GM23338 (cell line): ENCODE data around the gene ATN1. TPM values are rescaled to one million over a fixed set of nuclear protein-coding genes. Genes with fewer than 3 reads are reported as not detected.

Experiments used
- ATAC-seq: fragments of 200-7000 bp; cut with Tn5 transposase; 3 replicates; pipeline ENCODE4 v1.9.1; 2020
- DNase-seq: peaks from one replicate; pipeline ENCODE4 v3.0.0-alpha.2; 2015; ENCODE audit warnings: low spot score
- H2AFZ ChIP-seq: fragments of 200-600 bp; sonication (generic); 2 replicates; pipeline ENCODE4 v1.8.0; 2016; ENCODE audit warnings: antibody characterized with exemption, mild to moderate bottlenecking, moderate library complexity
- H3F3A ChIP-seq: fragments of 200-600 bp; sonication (generic); replicated peaks from 2 replicates; pipeline ENCODE4 v1.8.0; 2017; ENCODE audit warnings: antibody characterized with exemption, mixed run types, low read depth
- H3K27ac ChIP-seq: fragments of 200-600 bp; sonication (generic); 2 replicates; pipeline ENCODE4 v1.6.1; 2016; ENCODE audit warnings: low read depth
- H3K27me3 ChIP-seq: fragments of 200-600 bp; sonication (generic); 2 replicates; pipeline ENCODE4 v1.8.0; 2016; ENCODE audit warnings: mild to moderate bottlenecking, mixed run types, moderate library complexity; ENCODE audit not compliant: insufficient read depth
- H3K36me3 ChIP-seq: fragments of 200-600 bp; sonication (generic); 2 replicates; pipeline ENCODE4 v1.8.0; 2016; ENCODE audit warnings: mild to moderate bottlenecking; ENCODE audit not compliant: insufficient read depth
- H3K4me1 ChIP-seq: fragments of 200-600 bp; sonication (generic); 2 replicates; pipeline ENCODE4 v1.8.0; 2016; ENCODE audit warnings: mild to moderate bottlenecking, moderate library complexity; ENCODE audit not compliant: insufficient read depth
- H3K4me2 ChIP-seq: fragments of 200-600 bp; sonication (generic); 2 replicates; pipeline ENCODE4 v1.7.1; 2017; ENCODE audit warnings: mixed run types
- H3K4me3 ChIP-seq: fragments of 200-600 bp; sonication (generic); 2 replicates; pipeline ENCODE4 v1.6.1; 2016; ENCODE audit warnings: mixed run types
- H3K79me2 ChIP-seq: fragments of 200-600 bp; sonication (generic); replicated peaks from 2 replicates; pipeline ENCODE4 v1.8.0; 2017; ENCODE audit warnings: mild to moderate bottlenecking; ENCODE audit not compliant: insufficient read depth
- H3K9me2 ChIP-seq: fragments of 200-600 bp; sonication (generic); 2 replicates; pipeline ENCODE4 v1.8.0; 2017; ENCODE audit not compliant: insufficient read depth
- H4K20me1 ChIP-seq: fragments of 200-600 bp; sonication (generic); replicated peaks from 2 replicates; pipeline ENCODE4 v1.8.0; 2017; ENCODE audit warnings: mild to moderate bottlenecking; ENCODE audit not compliant: insufficient read depth
- H3K27ac Mint-ChIP-seq: 2 replicates; pipeline ENCODE4 v1.8.0; 2020; ENCODE audit warnings: inconsistent platforms, mild to moderate bottlenecking, moderate library complexity, mixed read lengths
- H3K27me3 Mint-ChIP-seq: 3 replicates; pipeline ENCODE4 v1.8.0; 2022; ENCODE audit warnings: low read depth, mild to moderate bottlenecking, moderate library complexity, mixed read lengths, inconsistent platforms; ENCODE audit not compliant: insufficient read depth, poor library complexity
- H3K36me3 Mint-ChIP-seq: 3 replicates; pipeline ENCODE4 v1.8.0; 2021; ENCODE audit warnings: low read depth, mild to moderate bottlenecking, inconsistent platforms, moderate library complexity, mixed read lengths
- H3K4me1 Mint-ChIP-seq: 3 replicates; pipeline ENCODE4 v1.8.0; 2020; ENCODE audit warnings: mild to moderate bottlenecking, inconsistent platforms, mixed read lengths
- H3K4me3 Mint-ChIP-seq: 3 replicates; pipeline ENCODE4 v1.8.0; 2021; ENCODE audit warnings: moderate library complexity, mild to moderate bottlenecking, inconsistent platforms, mixed read lengths
- H3K9me3 Mint-ChIP-seq: 3 replicates; pipeline ENCODE4 v1.8.0; 2020; ENCODE audit warnings: moderate library complexity, mild to moderate bottlenecking, inconsistent platforms, mixed read lengths
- CREB1 ChIP-seq: fragments of 250-450 bp; sonication (Bioruptor Pico); IDR thresholded peaks from 2 replicates; pipeline ENCODE4 v1.5.0; 2020; ENCODE audit warnings: low read depth, mild to moderate bottlenecking, moderate library complexity
- EZH2 ChIP-seq: fragments of 200-600 bp; sonication (generic); IDR thresholded peaks from one replicate; pipeline ENCODE4 v1.8.0; 2017; ENCODE audit warnings: antibody characterized with exemption, mild to moderate bottlenecking, low read depth; ENCODE audit not compliant: unreplicated experiment
- EZH2phosphoT487 ChIP-seq: fragments of 200-600 bp; sonication (generic); IDR thresholded peaks from one replicate; pipeline ENCODE4 v1.8.1; 2018; ENCODE audit warnings: antibody characterized with exemption; ENCODE audit not compliant: unreplicated experiment
- JUNB ChIP-seq: IDR thresholded peaks from one replicate; pipeline ENCODE4 v1.6.1; 2016; ENCODE audit warnings: antibody characterized with exemption; ENCODE audit not compliant: unreplicated experiment
- NANOG ChIP-seq: IDR thresholded peaks from 2 replicates; pipeline ENCODE4 v1.6.1; 2016; ENCODE audit warnings: antibody characterized with exemption, borderline replicate concordance
- POLR2AphosphoS5 ChIP-seq: IDR thresholded peaks from 2 replicates; pipeline ENCODE4 v1.6.1; 2016; ENCODE audit warnings: antibody characterized with exemption, low read depth
- ZNF114 ChIP-seq: fragments of 250-450 bp; sonication (Bioruptor Pico); IDR thresholded peaks from 2 replicates; pipeline ENCODE4 v1.5.0; 2020; ENCODE audit warnings: mild to moderate bottlenecking, moderate library complexity
- ZNF331 ChIP-seq: fragments of 250-450 bp; sonication (Bioruptor Pico); IDR thresholded peaks from 2 replicates; pipeline ENCODE4 v1.5.0; 2020; ENCODE audit warnings: low read depth, mild to moderate bottlenecking, moderate library complexity
- polyA plus RNA-seq: library from polyadenylated mRNA; unstranded; fragments of >200 nt; fragmentation: Nextera tagmentation; extraction: Ambion mirVana; gene quantifications from 2 replicates; pipeline ENCODE4 v1.2.1, GENCODE V29; 2016
- total RNA-seq: library from RNA; depleted of rRNA; stranded (reverse); fragments of >200 nt; shearing (Covaris generic); gene quantifications from 2 replicates; pipeline ENCODE4 v1.2.3, GENCODE V29; 2014
- TF ChIP-seq, protein P1 (sequence below): IDR thresholded peaks from one replicate; pipeline ENCODE4 v1.6.1; 2018; ENCODE audit warnings: antibody characterized with exemption; ENCODE audit not compliant: unreplicated experiment
- TF ChIP-seq, protein P2 (sequence below), 2 experiments: fragments of 200-600 bp in 1 of 2; sonication (generic) in 1 of 2; conservative IDR thresholded peaks; 2 replicates each; pipeline versions ENCODE4 v1.5.1 to v1.6.1; 2016 to 2017; ENCODE audit warnings: antibody characterized with exemption in 2 of 2, low read depth in 2 of 2, mild to moderate bottlenecking in 2 of 2, moderate library complexity in 1 of 2
- TF ChIP-seq, protein P3 (sequence below): IDR thresholded peaks from 2 replicates; pipeline ENCODE4 v1.6.1; 2016; ENCODE audit warnings: antibody characterized with exemption

The ATN1 gene
- total and polyA plus RNA-seq, 2 experiments from 2014 or later: 27.2 to 49.6 TPM

DNA sequence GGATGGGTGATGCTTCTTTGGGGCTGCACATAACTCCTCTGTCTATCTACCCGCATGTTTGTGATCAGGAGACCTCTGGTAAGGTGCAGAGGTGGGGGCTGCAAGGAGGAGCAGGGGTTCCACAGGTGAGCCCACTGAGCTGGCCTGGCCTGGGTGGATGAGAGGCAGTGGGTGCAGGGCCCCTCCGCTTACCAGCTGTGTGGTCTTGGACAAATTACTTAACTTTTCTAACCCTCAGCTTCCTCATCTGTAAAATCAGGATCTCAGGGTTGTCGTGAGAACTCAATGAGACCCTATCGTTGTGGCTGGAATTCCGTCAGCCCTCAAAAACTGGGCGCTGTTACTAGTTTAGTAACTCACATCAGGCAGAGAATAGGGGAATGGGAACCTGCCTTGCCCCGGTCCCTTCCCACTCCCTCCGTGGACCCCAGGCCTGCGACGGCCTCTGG lies 30.9 kb downstream of the ATN1 start (continued):
- TF ChIP-seq, protein P1, sequence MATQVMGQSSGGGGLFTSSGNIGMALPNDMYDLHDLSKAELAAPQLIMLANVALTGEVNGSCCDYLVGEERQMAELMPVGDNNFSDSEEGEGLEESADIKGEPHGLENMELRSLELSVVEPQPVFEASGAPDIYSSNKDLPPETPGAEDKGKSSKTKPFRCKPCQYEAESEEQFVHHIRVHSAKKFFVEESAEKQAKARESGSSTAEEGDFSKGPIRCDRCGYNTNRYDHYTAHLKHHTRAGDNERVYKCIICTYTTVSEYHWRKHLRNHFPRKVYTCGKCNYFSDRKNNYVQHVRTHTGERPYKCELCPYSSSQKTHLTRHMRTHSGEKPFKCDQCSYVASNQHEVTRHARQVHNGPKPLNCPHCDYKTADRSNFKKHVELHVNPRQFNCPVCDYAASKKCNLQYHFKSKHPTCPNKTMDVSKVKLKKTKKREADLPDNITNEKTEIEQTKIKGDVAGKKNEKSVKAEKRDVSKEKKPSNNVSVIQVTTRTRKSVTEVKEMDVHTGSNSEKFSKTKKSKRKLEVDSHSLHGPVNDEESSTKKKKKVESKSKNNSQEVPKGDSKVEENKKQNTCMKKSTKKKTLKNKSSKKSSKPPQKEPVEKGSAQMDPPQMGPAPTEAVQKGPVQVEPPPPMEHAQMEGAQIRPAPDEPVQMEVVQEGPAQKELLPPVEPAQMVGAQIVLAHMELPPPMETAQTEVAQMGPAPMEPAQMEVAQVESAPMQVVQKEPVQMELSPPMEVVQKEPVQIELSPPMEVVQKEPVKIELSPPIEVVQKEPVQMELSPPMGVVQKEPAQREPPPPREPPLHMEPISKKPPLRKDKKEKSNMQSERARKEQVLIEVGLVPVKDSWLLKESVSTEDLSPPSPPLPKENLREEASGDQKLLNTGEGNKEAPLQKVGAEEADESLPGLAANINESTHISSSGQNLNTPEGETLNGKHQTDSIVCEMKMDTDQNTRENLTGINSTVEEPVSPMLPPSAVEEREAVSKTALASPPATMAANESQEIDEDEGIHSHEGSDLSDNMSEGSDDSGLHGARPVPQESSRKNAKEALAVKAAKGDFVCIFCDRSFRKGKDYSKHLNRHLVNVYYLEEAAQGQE: no peak
- TF ChIP-seq JUNB: no peak
- TF ChIP-seq, protein P2, sequence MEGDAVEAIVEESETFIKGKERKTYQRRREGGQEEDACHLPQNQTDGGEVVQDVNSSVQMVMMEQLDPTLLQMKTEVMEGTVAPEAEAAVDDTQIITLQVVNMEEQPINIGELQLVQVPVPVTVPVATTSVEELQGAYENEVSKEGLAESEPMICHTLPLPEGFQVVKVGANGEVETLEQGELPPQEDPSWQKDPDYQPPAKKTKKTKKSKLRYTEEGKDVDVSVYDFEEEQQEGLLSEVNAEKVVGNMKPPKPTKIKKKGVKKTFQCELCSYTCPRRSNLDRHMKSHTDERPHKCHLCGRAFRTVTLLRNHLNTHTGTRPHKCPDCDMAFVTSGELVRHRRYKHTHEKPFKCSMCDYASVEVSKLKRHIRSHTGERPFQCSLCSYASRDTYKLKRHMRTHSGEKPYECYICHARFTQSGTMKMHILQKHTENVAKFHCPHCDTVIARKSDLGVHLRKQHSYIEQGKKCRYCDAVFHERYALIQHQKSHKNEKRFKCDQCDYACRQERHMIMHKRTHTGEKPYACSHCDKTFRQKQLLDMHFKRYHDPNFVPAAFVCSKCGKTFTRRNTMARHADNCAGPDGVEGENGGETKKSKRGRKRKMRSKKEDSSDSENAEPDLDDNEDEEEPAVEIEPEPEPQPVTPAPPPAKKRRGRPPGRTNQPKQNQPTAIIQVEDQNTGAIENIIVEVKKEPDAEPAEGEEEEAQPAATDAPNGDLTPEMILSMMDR (conservative IDR thresholded peaks at IDR 0.05; ENCODE audit: low read depth in 2 of 2): no peak

DNA sequence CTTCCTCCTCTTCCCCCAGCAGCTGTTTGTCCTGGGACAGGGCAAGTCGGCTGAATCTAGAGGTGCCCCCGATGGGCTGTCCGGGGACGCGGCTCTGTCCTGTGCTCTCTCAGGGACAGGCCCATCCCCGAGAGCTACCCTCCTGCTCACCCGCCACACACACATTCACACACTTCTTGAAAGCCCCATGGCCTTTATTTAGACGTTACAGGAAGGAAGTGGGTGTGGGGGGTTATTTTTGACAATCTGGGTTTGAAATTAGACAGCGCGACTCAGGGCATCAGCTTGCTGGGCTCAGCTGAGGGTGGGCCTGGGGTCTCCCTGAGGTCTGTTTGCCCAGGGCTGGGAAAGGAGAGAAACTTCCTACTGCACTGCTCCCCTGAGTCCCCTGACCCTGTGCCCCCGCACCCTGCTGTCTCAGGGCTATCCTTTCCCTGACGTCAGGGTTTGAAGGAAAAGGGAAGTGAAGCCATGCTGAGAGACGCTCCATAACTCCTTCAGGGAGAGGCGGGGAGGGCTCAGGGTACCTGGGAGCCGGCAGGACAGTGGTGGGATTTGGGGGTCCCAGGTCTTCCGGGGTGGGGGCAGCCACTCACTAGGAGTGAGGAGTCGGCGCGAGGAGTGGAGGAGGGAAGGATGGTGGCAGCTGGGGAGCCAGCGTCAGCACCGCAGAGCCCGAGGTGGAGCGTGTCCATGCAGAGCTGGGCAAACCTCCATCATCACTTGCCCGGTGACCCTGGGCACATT lies 31.5 kb downstream of the ATN1 start:
- Histone ChIP-seq H3K27ac (no peak overlapping the region), H4K20me1 (no peaks in the 10 kb centered on the region), H3K4me3 (no peak overlapping the region), H3F3A (peaks cover 18% of the 10 kb centered on the region), H3K4me1 (peaks cover 31% of the 10 kb centered on the region), H3K79me2 (peaks cover 13% of the 10 kb centered on the region), H3K9me2 (no peaks in the 10 kb centered on the region), H3K27me3 (no peaks in the 10 kb centered on the region), H3K4me2 (no peak overlapping the region), H2AFZ (no peak overlapping the region), H3K36me3 (no peaks in the 10 kb centered on the region)
- H3K4me3 Mint-ChIP-seq: no peak overlapping the region
- H3K4me1 Mint-ChIP-seq: peaks cover 31% of the 10 kb centered on the region
- TF ChIP-seq CREB1 (CRISPR knock-in tag) (no peak), ZNF114 (CRISPR knock-in tag) (no peak), EZH2 (no peak), POLR2AphosphoS5 (no peak), ZNF331 (CRISPR knock-in tag) (no peak), EZH2phosphoT487 (no peak), NANOG (no peak)
- TF ChIP-seq, protein P3, sequence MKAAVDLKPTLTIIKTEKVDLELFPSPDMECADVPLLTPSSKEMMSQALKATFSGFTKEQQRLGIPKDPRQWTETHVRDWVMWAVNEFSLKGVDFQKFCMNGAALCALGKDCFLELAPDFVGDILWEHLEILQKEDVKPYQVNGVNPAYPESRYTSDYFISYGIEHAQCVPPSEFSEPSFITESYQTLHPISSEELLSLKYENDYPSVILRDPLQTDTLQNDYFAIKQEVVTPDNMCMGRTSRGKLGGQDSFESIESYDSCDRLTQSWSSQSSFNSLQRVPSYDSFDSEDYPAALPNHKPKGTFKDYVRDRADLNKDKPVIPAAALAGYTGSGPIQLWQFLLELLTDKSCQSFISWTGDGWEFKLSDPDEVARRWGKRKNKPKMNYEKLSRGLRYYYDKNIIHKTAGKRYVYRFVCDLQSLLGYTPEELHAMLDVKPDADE: no peak
- no peaks in the 10 kb centered on the region for H3K9me3 Mint-ChIP-seq
- H3K36me3 Mint-ChIP-seq: peaks cover 3% of the 10 kb centered on the region
- H3K27me3 Mint-ChIP-seq: peaks cover 15% of the 10 kb centered on the region
- no peak overlapping the region for H3K27ac Mint-ChIP-seq
- ATAC-seq (no peak), DNase-seq (no peak)
